ENCODE data around the gene LRP6. TPM values are rescaled to one million over a fixed set of nuclear protein-coding genes. Genes with fewer than 3 reads are reported as not detected.

LRP6 gene
- total RNA-seq, 1 experiment from 2014 or later = 72.8 TPM

DNA sequence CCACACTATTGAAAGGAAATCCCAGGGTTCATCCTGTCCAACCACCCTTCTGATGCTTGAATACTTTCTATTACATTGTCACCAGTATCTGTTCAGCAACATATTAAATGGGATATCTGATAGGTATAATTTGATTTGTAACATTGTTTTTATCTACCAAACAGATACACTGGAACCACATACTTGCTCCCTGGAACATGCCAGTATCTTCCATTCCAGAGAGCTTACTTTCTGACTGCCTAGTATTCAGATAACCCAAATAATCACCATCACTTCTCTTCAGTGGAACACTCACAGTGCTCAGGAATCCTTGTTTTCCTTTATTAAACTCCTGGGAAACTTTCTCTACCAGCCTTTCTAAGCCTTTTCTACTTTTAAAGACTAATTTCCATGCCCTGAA, 19.3 kb downstream of the LRP6 start (continued):
- TF ChIP-seq ZNF317 (CRISPR knock-in tag; IDR thresholded peaks at IDR 0.05; ENCODE audit: borderline replicate concordance, low read depth) = no peak
- TF ChIP-seq ZNF416 (CRISPR knock-in tag; IDR thresholded peaks at IDR 0.05) = no peak
- no peak for TF ChIP-seq ZNF263 (CRISPR knock-in tag; IDR thresholded peaks at IDR 0.05; ENCODE audit: low read depth)
- no peak for TF ChIP-seq GTF2I (CRISPR knock-in tag; conservative IDR thresholded peaks at IDR 0.05)
- TF ChIP-seq, protein P1, sequence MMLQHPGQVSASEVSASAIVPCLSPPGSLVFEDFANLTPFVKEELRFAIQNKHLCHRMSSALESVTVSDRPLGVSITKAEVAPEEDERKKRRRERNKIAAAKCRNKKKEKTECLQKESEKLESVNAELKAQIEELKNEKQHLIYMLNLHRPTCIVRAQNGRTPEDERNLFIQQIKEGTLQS (CRISPR knock-in tag; conservative IDR thresholded peaks at IDR 0.05) = no peak
- TF ChIP-seq NFYB (CRISPR knock-in tag; conservative IDR thresholded peaks at IDR 0.05; ENCODE audit: low read depth) = no peak
- no peak for TF ChIP-seq ESRRA (CRISPR knock-in tag; IDR thresholded peaks at IDR 0.05; ENCODE audit: borderline replicate concordance)
- TF ChIP-seq ZNF425 (CRISPR knock-in tag; conservative IDR thresholded peaks at IDR 0.05) = no peak

DNA sequence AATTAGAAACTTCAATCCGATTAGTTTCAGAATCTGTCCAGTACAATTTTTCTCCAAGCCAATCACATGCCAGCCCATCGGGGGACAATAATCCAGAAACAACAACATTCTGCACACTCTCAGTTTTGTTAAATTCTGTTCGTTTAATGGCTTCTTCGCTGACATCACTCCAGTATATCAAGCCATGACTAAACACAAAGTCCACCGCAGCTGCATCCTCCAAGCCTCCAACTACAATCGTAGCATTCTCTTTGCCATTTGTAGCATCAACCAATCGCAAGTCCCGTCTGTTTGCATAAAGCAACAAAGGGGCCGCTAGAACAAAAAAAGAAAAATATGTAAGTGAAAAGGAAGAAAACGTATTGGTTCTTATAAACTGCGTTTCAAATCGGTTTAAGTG, 22.5 kb downstream of the LRP6 start:
- Mint-ChIP-seq H3K27me3 (ENCODE audit: low read depth) (no peaks in the 10 kb centered on the region), H3K36me3 (peaks cover 7% of the 10 kb centered on the region), H3K4me3 (no peak overlapping the region), H3K4me1 (peaks cover 41% of the 10 kb centered on the region), H3K27ac (no peak overlapping the region; the same call in 1 of the 2 replicates), H3K9me3 (no peaks in the 10 kb centered on the region)
- no peak for TF ChIP-seq ETV6 (CRISPR knock-in tag; IDR thresholded peaks at IDR 0.05)
- TF ChIP-seq GTF2I (CRISPR knock-in tag; conservative IDR thresholded peaks at IDR 0.05) = no peak
- no peak for TF ChIP-seq FOXK1 (CRISPR knock-in tag; IDR thresholded peaks at IDR 0.05)
- TF ChIP-seq, protein P2, sequence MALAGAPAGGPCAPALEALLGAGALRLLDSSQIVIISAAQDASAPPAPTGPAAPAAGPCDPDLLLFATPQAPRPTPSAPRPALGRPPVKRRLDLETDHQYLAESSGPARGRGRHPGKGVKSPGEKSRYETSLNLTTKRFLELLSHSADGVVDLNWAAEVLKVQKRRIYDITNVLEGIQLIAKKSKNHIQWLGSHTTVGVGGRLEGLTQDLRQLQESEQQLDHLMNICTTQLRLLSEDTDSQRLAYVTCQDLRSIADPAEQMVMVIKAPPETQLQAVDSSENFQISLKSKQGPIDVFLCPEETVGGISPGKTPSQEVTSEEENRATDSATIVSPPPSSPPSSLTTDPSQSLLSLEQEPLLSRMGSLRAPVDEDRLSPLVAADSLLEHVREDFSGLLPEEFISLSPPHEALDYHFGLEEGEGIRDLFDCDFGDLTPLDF (CRISPR knock-in tag; IDR thresholded peaks at IDR 0.05) = no peak
- no peak for TF ChIP-seq SOX15 (CRISPR knock-in tag; IDR thresholded peaks at IDR 0.05)
- TF ChIP-seq, protein P3, sequence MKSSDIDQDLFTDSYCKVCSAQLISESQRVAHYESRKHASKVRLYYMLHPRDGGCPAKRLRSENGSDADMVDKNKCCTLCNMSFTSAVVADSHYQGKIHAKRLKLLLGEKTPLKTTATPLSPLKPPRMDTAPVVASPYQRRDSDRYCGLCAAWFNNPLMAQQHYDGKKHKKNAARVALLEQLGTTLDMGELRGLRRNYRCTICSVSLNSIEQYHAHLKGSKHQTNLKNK (CRISPR knock-in tag; IDR thresholded peaks at IDR 0.05) = no peak
- TF ChIP-seq, protein P4, sequence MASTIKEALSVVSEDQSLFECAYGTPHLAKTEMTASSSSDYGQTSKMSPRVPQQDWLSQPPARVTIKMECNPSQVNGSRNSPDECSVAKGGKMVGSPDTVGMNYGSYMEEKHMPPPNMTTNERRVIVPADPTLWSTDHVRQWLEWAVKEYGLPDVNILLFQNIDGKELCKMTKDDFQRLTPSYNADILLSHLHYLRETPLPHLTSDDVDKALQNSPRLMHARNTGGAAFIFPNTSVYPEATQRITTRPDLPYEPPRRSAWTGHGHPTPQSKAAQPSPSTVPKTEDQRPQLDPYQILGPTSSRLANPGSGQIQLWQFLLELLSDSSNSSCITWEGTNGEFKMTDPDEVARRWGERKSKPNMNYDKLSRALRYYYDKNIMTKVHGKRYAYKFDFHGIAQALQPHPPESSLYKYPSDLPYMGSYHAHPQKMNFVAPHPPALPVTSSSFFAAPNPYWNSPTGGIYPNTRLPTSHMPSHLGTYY (CRISPR knock-in tag; IDR thresholded peaks at IDR 0.05) = no peak
- TF ChIP-seq, protein P5, sequence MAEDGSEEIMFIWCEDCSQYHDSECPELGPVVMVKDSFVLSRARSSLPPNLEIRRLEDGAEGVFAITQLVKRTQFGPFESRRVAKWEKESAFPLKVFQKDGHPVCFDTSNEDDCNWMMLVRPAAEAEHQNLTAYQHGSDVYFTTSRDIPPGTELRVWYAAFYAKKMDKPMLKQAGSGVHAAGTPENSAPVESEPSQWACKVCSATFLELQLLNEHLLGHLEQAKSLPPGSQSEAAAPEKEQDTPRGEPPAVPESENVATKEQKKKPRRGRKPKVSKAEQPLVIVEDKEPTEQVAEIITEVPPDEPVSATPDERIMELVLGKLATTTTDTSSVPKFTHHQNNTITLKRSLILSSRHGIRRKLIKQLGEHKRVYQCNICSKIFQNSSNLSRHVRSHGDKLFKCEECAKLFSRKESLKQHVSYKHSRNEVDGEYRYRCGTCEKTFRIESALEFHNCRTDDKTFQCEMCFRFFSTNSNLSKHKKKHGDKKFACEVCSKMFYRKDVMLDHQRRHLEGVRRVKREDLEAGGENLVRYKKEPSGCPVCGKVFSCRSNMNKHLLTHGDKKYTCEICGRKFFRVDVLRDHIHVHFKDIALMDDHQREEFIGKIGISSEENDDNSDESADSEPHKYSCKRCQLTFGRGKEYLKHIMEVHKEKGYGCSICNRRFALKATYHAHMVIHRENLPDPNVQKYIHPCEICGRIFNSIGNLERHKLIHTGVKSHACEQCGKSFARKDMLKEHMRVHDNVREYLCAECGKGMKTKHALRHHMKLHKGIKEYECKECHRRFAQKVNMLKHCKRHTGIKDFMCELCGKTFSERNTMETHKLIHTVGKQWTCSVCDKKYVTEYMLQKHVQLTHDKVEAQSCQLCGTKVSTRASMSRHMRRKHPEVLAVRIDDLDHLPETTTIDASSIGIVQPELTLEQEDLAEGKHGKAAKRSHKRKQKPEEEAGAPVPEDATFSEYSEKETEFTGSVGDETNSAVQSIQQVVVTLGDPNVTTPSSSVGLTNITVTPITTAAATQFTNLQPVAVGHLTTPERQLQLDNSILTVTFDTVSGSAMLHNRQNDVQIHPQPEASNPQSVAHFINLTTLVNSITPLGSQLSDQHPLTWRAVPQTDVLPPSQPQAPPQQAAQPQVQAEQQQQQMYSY (CRISPR knock-in tag; IDR thresholded peaks at IDR 0.05) = no peak
- no peak for TF ChIP-seq ZNF671 (CRISPR knock-in tag; IDR thresholded peaks at IDR 0.05)
- no peak for TF ChIP-seq MXD4 (CRISPR knock-in tag; IDR thresholded peaks at IDR 0.05; ENCODE audit: borderline replicate concordance)
- DNase-seq (ENCODE audit: low spot score) (no peak), ATAC-seq (no peak)
- ChIA-PET CTCF (no interaction called here), POLR2A (no interaction called here)

Measured in WTC11 (cell line).